Stimulated activated CD4-positive, alpha-beta T cell treated with anti-CD3 and anti-CD28 coated beads, Interleukin-15, amount 100 ng/mL, for 24 hours (primary cell): ENCODE results near the gene PDE11A.
"Not testable (repeated sequence)": the region's sequence is repeated elsewhere in the genome, so short reads cannot be mapped to it uniquely, and the experiment has no call there.

ENCODE experiments used
- DNase-seq: peaks from one replicate; pipeline ENCODE4 v3.0.0-alpha.2; 2020

The PDE11A gene

GRCh38 chr2:177808984-177809809 is 263.4 kb downstream of the PDE11A start:
- no peak for DNase-seq

DNA sequence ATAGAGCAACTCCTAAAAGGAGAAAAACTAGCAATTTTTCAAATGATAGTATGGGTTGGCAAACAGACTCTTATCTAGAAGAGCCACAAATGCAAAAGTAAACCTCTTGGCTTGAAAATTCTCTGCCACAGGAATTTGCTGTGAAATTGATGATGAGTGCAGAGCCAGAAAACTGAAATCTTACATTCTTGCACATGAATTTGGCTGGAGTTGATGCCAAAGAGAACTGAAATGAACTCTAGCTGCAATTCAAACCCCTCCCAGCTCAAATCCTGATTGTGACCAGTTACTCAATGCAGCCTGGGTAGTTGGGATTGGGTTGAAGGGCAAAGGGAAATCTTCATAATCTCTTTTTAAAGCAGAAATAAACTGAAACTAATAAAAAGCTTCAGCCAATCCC is 266.6 kb downstream of the PDE11A start:
- no peak for DNase-seq

- no peak for DNase-seq
Measured at GRCh38 chr2:177799531-177799930, 273.0 kb downstream of the PDE11A start.

GRCh38 chr2:177797808-177798207 is 274.8 kb downstream of the PDE11A start:
- DNase-seq: no peak

DNA sequence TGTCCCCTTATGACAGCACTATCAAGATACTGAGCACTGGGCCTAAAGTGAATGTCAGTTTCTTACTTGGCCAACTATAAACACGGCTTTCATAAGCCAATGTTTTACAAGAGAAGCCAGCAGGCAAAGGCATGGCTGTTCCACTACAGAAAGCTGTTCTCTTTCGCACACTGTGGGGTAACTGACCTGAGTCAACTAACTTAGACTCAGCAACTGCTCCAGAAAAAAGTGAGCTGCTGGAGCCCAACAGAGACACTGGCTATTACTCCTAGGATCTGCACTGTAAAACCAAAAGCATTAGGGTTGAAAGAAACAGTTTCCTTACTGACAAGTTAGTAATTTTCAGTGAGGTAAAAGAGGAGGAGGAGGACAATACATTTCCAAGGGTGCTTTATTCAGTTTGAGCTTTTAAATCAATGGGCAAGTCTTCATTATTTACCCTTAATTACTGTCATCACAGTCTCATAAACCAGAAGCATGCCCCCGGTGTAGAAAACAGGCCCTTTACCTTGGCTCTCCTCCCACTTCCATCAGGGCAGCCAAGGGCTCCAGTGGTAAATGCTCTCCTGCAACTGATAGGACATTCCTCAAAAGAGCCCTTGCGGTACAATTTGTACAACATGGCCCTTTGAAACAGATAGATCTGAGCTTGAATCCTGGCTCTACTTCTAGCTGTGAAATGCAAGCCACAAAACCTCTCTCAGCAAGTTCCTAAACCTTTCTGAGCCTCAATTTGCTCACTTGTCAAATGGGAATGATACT is 275.7 kb downstream of the PDE11A start:
- no peak for DNase-seq

- no peak for DNase-seq
Measured at GRCh38 chr2:177796011-177796410, 276.6 kb downstream of the PDE11A start.

DNA sequence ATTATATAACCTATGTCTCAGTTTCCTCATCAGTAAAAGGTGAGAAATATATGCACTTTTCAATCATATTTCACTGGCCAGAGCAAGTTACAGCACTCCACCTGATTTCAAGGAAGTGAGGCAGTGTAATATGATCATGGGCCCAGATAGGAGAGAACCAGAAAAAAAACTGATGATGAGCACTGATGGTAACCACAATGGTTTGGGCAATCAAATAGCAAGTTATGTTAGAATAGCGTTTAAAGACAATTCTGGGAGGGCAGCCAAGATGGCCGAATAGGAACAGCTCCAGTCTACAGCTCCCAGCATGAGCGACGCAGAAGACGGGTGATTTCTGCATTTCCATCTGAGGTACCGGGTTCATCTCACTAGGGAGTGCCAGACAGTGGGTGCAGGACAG is 287.4 kb downstream of the PDE11A start:
- DNase-seq: not testable (repeated sequence)

GRCh38 chr2:177784745-177785067 is 287.9 kb downstream of the PDE11A start:
- DNase-seq: no peak

DNA sequence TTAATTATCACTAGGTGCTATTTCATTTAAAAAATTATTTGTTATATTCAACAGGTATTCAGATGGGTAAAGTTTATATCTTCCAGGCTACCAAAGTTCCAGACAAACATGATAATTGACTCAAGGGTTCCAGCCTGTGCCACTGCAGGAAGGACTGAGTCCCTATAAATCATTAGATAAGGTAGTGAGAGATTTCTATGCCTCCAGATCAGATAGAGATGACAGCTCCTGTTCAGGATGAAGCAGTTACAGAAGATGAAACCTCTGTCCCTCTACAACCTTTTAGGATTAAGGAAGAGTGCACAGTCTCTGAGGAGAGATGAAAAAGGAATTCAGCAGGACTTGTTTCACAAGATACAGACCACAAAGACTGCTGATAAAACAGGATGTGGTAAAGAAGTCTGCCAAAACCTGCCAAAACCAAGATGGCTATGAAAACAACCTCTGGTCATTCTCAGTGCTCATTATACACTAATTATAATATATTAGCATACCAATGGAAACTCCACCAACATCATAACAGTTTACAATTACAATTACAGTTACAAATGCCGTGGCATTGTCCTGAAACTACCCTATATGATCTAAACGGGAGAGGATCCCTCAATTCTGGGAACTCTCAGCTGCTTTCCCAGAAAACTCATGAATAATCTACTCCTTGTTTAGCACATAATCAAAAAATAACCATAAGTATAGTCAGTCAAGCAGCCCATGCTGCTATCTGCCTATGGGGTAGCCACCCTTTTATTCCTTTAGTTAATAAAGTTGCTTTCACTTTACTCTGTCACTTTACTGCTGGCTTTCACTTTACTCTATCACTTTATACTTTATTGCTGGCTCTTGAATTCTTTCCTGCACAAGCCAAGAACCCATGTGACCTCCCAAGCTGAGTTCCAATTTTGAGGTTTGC is 288.5 kb downstream of the PDE11A start:
- DNase-seq: no peak

- DNase-seq: no peak
Measured at GRCh38 chr2:177783091-177783490, 289.5 kb downstream of the PDE11A start.

- no peak for DNase-seq
Measured at GRCh38 chr2:177782613-177783012, 290.0 kb downstream of the PDE11A start.

DNA sequence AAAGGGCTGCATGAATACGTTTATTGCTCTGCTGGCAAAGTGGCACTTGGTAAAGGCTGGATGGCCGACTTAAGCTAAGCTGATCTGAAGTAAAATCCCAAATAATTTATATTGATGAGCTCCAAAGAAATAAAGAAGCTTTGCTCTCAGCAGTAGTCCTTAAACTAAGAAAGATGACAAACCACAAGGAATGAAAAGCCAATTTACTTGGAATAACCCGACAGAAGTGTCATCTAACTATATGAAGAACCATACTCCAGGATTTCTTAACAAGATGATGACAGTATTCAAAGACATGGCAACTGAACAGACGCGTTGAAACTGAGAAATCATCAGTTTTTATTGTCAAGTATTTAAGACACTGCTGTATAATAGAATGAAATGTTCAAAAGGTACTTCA is 294.1 kb downstream of the PDE11A start:
- DNase-seq: no peak

- peak; percentile 14 for DNase-seq
Measured at GRCh38 chr2:177772529-177772928, 300.0 kb downstream of the PDE11A start.

DNA sequence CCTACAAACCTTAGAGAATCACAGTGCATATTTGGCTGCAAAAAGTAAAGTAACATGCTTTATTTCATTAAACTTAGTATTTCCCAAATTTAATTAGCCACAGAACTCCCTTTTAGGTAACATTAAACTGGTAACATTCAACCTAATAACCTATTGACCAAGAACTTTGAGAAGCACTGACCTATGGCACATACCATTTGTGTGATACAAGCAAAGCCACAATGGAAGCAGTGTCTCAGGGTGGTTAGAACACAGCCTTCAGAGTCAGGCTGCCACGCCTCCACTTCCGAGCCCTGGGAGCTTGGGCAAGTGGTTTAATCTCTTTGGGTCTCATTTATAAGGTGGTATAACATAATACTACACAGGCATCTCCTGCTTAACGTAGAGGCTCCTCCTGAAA is 301.4 kb downstream of the PDE11A start:
- no peak for DNase-seq

- DNase-seq: no peak
Measured at GRCh38 chr2:177767768-177768167, 304.8 kb downstream of the PDE11A start.

- DNase-seq: no peak
Measured at GRCh38 chr2:177765698-177766097, 306.9 kb downstream of the PDE11A start.

DNA sequence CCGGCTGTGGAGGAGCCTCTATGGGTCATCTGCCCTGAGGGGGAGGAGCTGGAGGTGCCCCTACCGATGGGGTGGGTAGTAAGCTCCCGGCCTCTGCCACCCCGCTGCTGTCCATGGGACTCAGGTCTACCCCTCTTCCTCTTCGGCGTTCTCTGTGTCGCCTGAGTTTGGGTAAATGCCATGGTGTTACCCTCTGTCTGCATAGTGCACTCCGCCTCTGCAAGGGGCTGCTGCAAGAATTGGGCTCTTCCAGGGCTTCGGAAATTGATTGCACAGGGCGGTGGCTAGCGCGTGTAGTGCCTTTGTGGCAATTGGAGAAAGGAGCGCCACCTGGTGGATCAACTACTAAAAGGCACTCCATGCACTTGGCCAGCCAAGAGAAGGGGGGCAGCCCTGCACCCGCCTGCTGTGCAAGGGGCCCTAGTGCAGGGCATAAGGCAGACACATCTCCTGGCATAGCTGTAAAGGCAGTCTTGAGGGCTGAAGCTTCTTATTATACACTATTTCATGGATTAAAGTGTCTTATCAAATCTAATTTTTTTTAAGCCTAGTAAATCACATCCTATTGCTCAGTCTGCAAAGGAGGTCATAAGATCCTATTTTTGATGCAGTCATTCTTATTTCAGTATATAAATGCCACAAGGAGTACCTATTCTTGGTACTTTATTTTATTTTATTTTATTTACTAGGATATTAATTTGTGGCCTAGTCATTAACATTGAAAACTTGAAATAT is 308.9 kb downstream of the PDE11A start:
- peak; percentile 86 for DNase-seq

DNA sequence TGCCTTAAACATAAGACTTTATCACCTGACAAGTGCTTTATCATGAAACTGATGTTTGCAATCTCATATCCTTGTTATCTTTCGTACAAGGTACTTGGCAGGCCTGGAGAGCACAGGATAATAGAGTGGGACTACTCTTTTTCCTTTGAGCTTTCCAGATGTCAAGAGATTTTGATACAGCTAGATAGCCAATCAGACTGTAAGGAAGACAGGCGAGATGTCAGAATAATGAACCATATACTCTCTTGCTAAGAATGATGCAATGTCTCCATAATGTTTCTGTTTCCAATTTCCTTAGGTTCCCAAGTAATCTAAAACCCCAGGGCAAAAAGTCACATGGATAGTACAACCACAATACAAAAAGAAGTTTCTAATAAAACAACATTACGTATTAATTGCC is 313.1 kb downstream of the PDE11A start:
- no peak for DNase-seq

- DNase-seq: no peak
Measured at GRCh38 chr2:177758591-177759371, 313.8 kb downstream of the PDE11A start.

- no peak for DNase-seq
Measured at GRCh38 chr2:177756336-177756735, 316.2 kb downstream of the PDE11A start.

GRCh38 chr2:177754492-177754873 is 318.1 kb downstream of the PDE11A start:
- DNase-seq: no peak
